K562 (cell line): ENCODE results near the gene CD47. TPM values are rescaled to one million over a fixed set of nuclear protein-coding genes. Genes with fewer than 3 reads are reported as not detected.

Source experiments
- AFF4 ChIP-seq: sonication (generic); formaldehyde crosslinking; IDR thresholded peaks from 2 replicates; pipeline ENCODE4 v1.8.0; 2023; ENCODE audit warnings: mild to moderate bottlenecking, missing genetic modification reagents
- ARID1B ChIP-seq: fragments of 450-650 bp; IDR thresholded peaks from 2 replicates; pipeline ENCODE4 v1.6.1; 2016; ENCODE audit warnings: antibody characterized with exemption, mild to moderate bottlenecking, inconsistent platforms
- CBFA2T3 ChIP-seq: fragments of 450-650 bp; IDR thresholded peaks from 2 replicates; pipeline ENCODE4 v1.6.1; 2017
- CBX1 ChIP-seq: sonication (generic); IDR thresholded peaks from 2 replicates; pipeline ENCODE4 v1.6.1; 2016; ENCODE audit warnings: antibody characterized with exemption, low read depth, mild to moderate bottlenecking
- CC2D1A ChIP-seq: fragments of 450-650 bp; IDR thresholded peaks from 2 replicates; pipeline ENCODE4 v1.6.1; 2017; ENCODE audit warnings: mild to moderate bottlenecking
- CREB1 ChIP-seq, 2 experiments: sonication (generic) in 1 of 2; formaldehyde crosslinking in 1 of 2; IDR thresholded peaks; 2 replicates each; pipeline versions ENCODE4 v1.6.1 to v1.8.0; 2012 to 2022; ENCODE audit warnings: inconsistent platforms in 1 of 2, mild to moderate bottlenecking in 1 of 2, missing genetic modification reagents in 1 of 2, moderate library complexity in 1 of 2
- CREBBP ChIP-seq: IDR thresholded peaks from one replicate; pipeline ENCODE4 v1.6.1; 2012; ENCODE audit warnings: low read depth, mild to moderate bottlenecking, control low read depth, inconsistent platforms, low read length
- EP300 ChIP-seq: IDR thresholded peaks from 2 replicates; pipeline ENCODE4 v1.6.1; 2012; ENCODE audit warnings: low read length, improper control_type of control experiment
- EP400 ChIP-seq: fragments of 450-650 bp; IDR thresholded peaks from 2 replicates; pipeline ENCODE4 v1.6.1; 2017; ENCODE audit warnings: antibody characterized with exemption, mild to moderate bottlenecking, moderate library complexity
- FOXO4 ChIP-seq: fragments of 450-650 bp; formaldehyde crosslinking; IDR thresholded peaks from 2 replicates; pipeline ENCODE4 v1.4.0; 2020; ENCODE audit warnings: mild to moderate bottlenecking, moderate library complexity
- HMGN3 ChIP-seq: IDR thresholded peaks from 2 replicates; pipeline ENCODE4 v1.6.1; 2011; ENCODE audit warnings: borderline replicate concordance, low read depth, mild to moderate bottlenecking, mixed read lengths, low read length; ENCODE audit not compliant: insufficient read length; ENCODE audit errors: extremely low read depth
- LCOR ChIP-seq: sonication (generic); formaldehyde crosslinking; IDR thresholded peaks from 2 replicates; pipeline ENCODE4 v1.8.0; 2022; ENCODE audit warnings: mild to moderate bottlenecking, missing genetic modification reagents
- MEIS2 ChIP-seq: fragments of 450-650 bp; IDR thresholded peaks from 2 replicates; pipeline ENCODE4 v1.6.1; 2014; ENCODE audit warnings: mild to moderate bottlenecking; ENCODE audit not compliant: partially characterized antibody
- NFE2 ChIP-seq: IDR thresholded peaks from 2 replicates; pipeline ENCODE4 v1.6.1; 2014; ENCODE audit warnings: antibody characterized with exemption, low read depth
- RBM14 ChIP-seq: fragments of 200-400 bp; formaldehyde crosslinking; IDR thresholded peaks from 2 replicates; pipeline ENCODE4 v1.6.1; 2018; ENCODE audit warnings: low read depth, mild to moderate bottlenecking, low read length, moderate library complexity, borderline replicate concordance; ENCODE audit not compliant: insufficient read depth
- RBM15 ChIP-seq: fragments of 200-400 bp; formaldehyde crosslinking; IDR thresholded peaks from 2 replicates; pipeline ENCODE4 v1.6.1; 2018; ENCODE audit warnings: mild to moderate bottlenecking, low read length, moderate library complexity; ENCODE audit not compliant: insufficient read depth
- TCF3 ChIP-seq: sonication (generic); formaldehyde crosslinking; IDR thresholded peaks from 2 replicates; pipeline ENCODE4 v1.4.0; 2020; ENCODE audit warnings: mild to moderate bottlenecking, missing genetic modification reagents
- ZNF165 ChIP-seq: fragments of 250-450 bp; sonication (Bioruptor Pico); IDR thresholded peaks from 2 replicates; pipeline ENCODE4 v1.4.0; 2020; ENCODE audit warnings: borderline replicate concordance
- ZNF316 ChIP-seq: fragments of 450-650 bp; IDR thresholded peaks from 2 replicates; pipeline ENCODE4 v1.6.1; 2016
- ZNF507 ChIP-seq: conservative IDR thresholded peaks from 2 replicates; pipeline ENCODE4 v1.6.1; 2017; ENCODE audit warnings: missing genetic modification characterization, missing compliant biosample characterization
- polyA plus RNA-seq, 8 experiments: library from polyadenylated mRNA; depleted of rRNA in 4 of 8; stranded (reverse) in 5 of 8; unstranded in 3 of 8; fragments of >200 nt; fragmentation: Nextera tagmentation in 2 of 8; fragmentation: Illumina TruSeq in 1 of 8; extraction: Ambion mirVana in 2 of 8; extraction: Trizol in 1 of 8; gene quantifications; 2 replicates each; pipeline versions ENCODE4 v1.2.1 to v1.2.3, GENCODE V29; 2011 to 2014; ENCODE audit warnings: inconsistent platforms in 1 of 8, missing spikeins in 1 of 8
- total RNA-seq, 7 experiments: library from RNA; depleted of rRNA in 6 of 7; stranded (reverse); fragments of >200 nt in 6 of 7; fragmentation: Illumina TruSeq in 2 of 7; extraction: Trizol in 2 of 7; gene quantifications; 2 replicates each; pipeline versions ENCODE4 v1.2.1 to v1.2.3, GENCODE V29; 2011 to 2021; ENCODE audit warnings: low replicate concordance in 1 of 7
- TF ChIP-seq, protein P1 (sequence below): fragments of 250-450 bp; sonication (Bioruptor Pico); IDR thresholded peaks from 2 replicates; pipeline ENCODE4 v1.8.0; 2022; ENCODE audit warnings: inconsistent platforms

The CD47 gene
- total and polyA plus RNA-seq, 9 of the 15 experiments (the other 6 are each of a cell fraction or from before 2014, with no cell fraction given) = 10.2 to 62.6 (median 36.3) TPM

DNA sequence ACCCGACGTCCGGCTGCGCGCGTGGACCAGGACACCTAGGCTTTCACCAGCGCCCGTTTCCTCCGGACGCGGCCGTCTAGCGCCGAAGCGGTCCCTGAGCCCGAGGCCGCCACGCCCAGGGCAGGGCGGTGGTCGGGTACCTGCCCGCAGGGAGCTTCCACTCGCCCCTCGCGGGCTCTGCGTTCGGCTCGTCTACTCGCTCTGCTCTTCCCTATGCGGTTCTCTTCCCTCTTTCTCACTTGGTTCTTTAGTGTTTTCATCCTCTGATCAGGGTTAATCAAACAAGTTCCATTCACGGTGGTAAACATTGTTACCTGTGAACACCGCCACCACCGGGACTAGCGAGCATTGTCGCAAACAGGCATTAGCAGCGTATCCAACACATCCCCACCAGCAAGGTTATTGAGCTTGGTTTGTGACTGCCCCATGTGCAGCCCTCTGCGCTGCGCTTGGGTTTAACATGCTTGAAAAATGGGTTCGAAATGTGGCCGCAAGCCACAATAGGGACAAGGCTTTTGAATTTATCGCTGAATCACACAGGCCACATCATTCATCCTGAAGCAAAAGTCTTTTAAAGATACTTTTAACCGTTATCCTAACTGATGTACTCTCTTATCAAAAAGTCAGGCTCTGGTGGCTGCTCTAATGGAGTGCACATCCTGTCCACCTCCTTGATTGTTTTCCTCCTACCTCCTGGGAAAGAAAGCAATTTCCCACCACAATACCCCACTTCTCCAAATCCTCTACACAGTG is 843 bp upstream of the CD47 start (continued):
- TF ChIP-seq TCF3 (CRISPR knock-in tag) (no peak), CC2D1A (0 out of 2 replicates have a peak, but pooled peaks have one; percentile 11), AFF4 (CRISPR knock-in tag) (no peak), ARID1B (no peak), EP300 (peak; percentile 45; the same call in 1 of the 2 replicates), ZNF316 (peak; percentile 91), LCOR (CRISPR knock-in tag) (0 out of 2 replicates have a peak, but pooled peaks have one; percentile 32), CREB1 (IDR thresholded peaks at IDR 0.05) (no peak), CREB1 (CRISPR knock-in tag; IDR thresholded peaks at IDR 0.05) (0 out of 2 replicates have a peak, but pooled peaks have one; percentile 7), NFE2 (peak; percentile 60; the same call in 1 of the 2 replicates), ZNF165 (CRISPR knock-in tag) (no peak), FOXO4 (no peak), CBX1 (peak; percentile 57; the same call in 1 of the 2 replicates), CREBBP (no peak), HMGN3 (no peak), ZNF507 (no peak), CBFA2T3 (peak; percentile 42), RBM15 (no peak), MEIS2 (peak; percentile 43), EP400 (no peak), RBM14 (0 out of 2 replicates have a peak, but pooled peaks have one; percentile 58)
- TF ChIP-seq, protein P1, sequence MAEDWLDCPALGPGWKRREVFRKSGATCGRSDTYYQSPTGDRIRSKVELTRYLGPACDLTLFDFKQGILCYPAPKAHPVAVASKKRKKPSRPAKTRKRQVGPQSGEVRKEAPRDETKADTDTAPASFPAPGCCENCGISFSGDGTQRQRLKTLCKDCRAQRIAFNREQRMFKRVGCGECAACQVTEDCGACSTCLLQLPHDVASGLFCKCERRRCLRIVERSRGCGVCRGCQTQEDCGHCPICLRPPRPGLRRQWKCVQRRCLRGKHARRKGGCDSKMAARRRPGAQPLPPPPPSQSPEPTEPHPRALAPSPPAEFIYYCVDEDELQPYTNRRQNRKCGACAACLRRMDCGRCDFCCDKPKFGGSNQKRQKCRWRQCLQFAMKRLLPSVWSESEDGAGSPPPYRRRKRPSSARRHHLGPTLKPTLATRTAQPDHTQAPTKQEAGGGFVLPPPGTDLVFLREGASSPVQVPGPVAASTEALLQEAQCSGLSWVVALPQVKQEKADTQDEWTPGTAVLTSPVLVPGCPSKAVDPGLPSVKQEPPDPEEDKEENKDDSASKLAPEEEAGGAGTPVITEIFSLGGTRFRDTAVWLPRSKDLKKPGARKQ = peak; percentile 88
